GM23338 (cell line): Measurements from ENCODE around the gene CASQ1. TPM values are rescaled to one million over a fixed set of nuclear protein-coding genes. Genes with fewer than 3 reads are reported as not detected.

Experiments
- ATAC-seq: fragments of 200-7000 bp; cut with Tn5 transposase; 3 replicates; pipeline ENCODE4 v1.9.1; 2020
- DNase-seq: peaks from one replicate; pipeline ENCODE4 v3.0.0-alpha.2; 2015; ENCODE audit warnings: low spot score
- H2AFZ ChIP-seq: fragments of 200-600 bp; sonication (generic); 2 replicates; pipeline ENCODE4 v1.8.0; 2016; ENCODE audit warnings: antibody characterized with exemption, mild to moderate bottlenecking, moderate library complexity
- H3F3A ChIP-seq: fragments of 200-600 bp; sonication (generic); replicated peaks from 2 replicates; pipeline ENCODE4 v1.8.0; 2017; ENCODE audit warnings: antibody characterized with exemption, mixed run types, low read depth
- H3K27ac ChIP-seq: fragments of 200-600 bp; sonication (generic); 2 replicates; pipeline ENCODE4 v1.6.1; 2016; ENCODE audit warnings: low read depth
- H3K27me3 ChIP-seq: fragments of 200-600 bp; sonication (generic); 2 replicates; pipeline ENCODE4 v1.8.0; 2016; ENCODE audit warnings: mild to moderate bottlenecking, mixed run types, moderate library complexity; ENCODE audit not compliant: insufficient read depth
- H3K36me3 ChIP-seq: fragments of 200-600 bp; sonication (generic); 2 replicates; pipeline ENCODE4 v1.8.0; 2016; ENCODE audit warnings: mild to moderate bottlenecking; ENCODE audit not compliant: insufficient read depth
- H3K4me1 ChIP-seq: fragments of 200-600 bp; sonication (generic); 2 replicates; pipeline ENCODE4 v1.8.0; 2016; ENCODE audit warnings: mild to moderate bottlenecking, moderate library complexity; ENCODE audit not compliant: insufficient read depth
- H3K4me2 ChIP-seq: fragments of 200-600 bp; sonication (generic); 2 replicates; pipeline ENCODE4 v1.7.1; 2017; ENCODE audit warnings: mixed run types
- H3K4me3 ChIP-seq: fragments of 200-600 bp; sonication (generic); 2 replicates; pipeline ENCODE4 v1.6.1; 2016; ENCODE audit warnings: mixed run types
- H3K79me2 ChIP-seq: fragments of 200-600 bp; sonication (generic); replicated peaks from 2 replicates; pipeline ENCODE4 v1.8.0; 2017; ENCODE audit warnings: mild to moderate bottlenecking; ENCODE audit not compliant: insufficient read depth
- H3K9me2 ChIP-seq: fragments of 200-600 bp; sonication (generic); 2 replicates; pipeline ENCODE4 v1.8.0; 2017; ENCODE audit not compliant: insufficient read depth
- H4K20me1 ChIP-seq: fragments of 200-600 bp; sonication (generic); replicated peaks from 2 replicates; pipeline ENCODE4 v1.8.0; 2017; ENCODE audit warnings: mild to moderate bottlenecking; ENCODE audit not compliant: insufficient read depth
- H3K27ac Mint-ChIP-seq: 2 replicates; pipeline ENCODE4 v1.8.0; 2020; ENCODE audit warnings: inconsistent platforms, mild to moderate bottlenecking, moderate library complexity, mixed read lengths
- H3K27me3 Mint-ChIP-seq: 3 replicates; pipeline ENCODE4 v1.8.0; 2022; ENCODE audit warnings: low read depth, mild to moderate bottlenecking, moderate library complexity, mixed read lengths, inconsistent platforms; ENCODE audit not compliant: insufficient read depth, poor library complexity
- H3K36me3 Mint-ChIP-seq: 3 replicates; pipeline ENCODE4 v1.8.0; 2021; ENCODE audit warnings: low read depth, mild to moderate bottlenecking, inconsistent platforms, moderate library complexity, mixed read lengths
- H3K4me1 Mint-ChIP-seq: 3 replicates; pipeline ENCODE4 v1.8.0; 2020; ENCODE audit warnings: mild to moderate bottlenecking, inconsistent platforms, mixed read lengths
- H3K4me3 Mint-ChIP-seq: 3 replicates; pipeline ENCODE4 v1.8.0; 2021; ENCODE audit warnings: moderate library complexity, mild to moderate bottlenecking, inconsistent platforms, mixed read lengths
- H3K9me3 Mint-ChIP-seq: 3 replicates; pipeline ENCODE4 v1.8.0; 2020; ENCODE audit warnings: moderate library complexity, mild to moderate bottlenecking, inconsistent platforms, mixed read lengths
- CREB1 ChIP-seq: fragments of 250-450 bp; sonication (Bioruptor Pico); IDR thresholded peaks from 2 replicates; pipeline ENCODE4 v1.5.0; 2020; ENCODE audit warnings: low read depth, mild to moderate bottlenecking, moderate library complexity
- EZH2 ChIP-seq: fragments of 200-600 bp; sonication (generic); IDR thresholded peaks from one replicate; pipeline ENCODE4 v1.8.0; 2017; ENCODE audit warnings: antibody characterized with exemption, mild to moderate bottlenecking, low read depth; ENCODE audit not compliant: unreplicated experiment
- EZH2phosphoT487 ChIP-seq: fragments of 200-600 bp; sonication (generic); IDR thresholded peaks from one replicate; pipeline ENCODE4 v1.8.1; 2018; ENCODE audit warnings: antibody characterized with exemption; ENCODE audit not compliant: unreplicated experiment
- JUNB ChIP-seq: IDR thresholded peaks from one replicate; pipeline ENCODE4 v1.6.1; 2016; ENCODE audit warnings: antibody characterized with exemption; ENCODE audit not compliant: unreplicated experiment
- NANOG ChIP-seq: IDR thresholded peaks from 2 replicates; pipeline ENCODE4 v1.6.1; 2016; ENCODE audit warnings: antibody characterized with exemption, borderline replicate concordance
- POLR2AphosphoS5 ChIP-seq: IDR thresholded peaks from 2 replicates; pipeline ENCODE4 v1.6.1; 2016; ENCODE audit warnings: antibody characterized with exemption, low read depth
- STAT1 ChIP-seq: IDR thresholded peaks from one replicate; pipeline ENCODE4 v1.6.1; 2016; ENCODE audit warnings: antibody characterized with exemption; ENCODE audit not compliant: unreplicated experiment
- ZNF114 ChIP-seq: fragments of 250-450 bp; sonication (Bioruptor Pico); IDR thresholded peaks from 2 replicates; pipeline ENCODE4 v1.5.0; 2020; ENCODE audit warnings: mild to moderate bottlenecking, moderate library complexity
- ZNF331 ChIP-seq: fragments of 250-450 bp; sonication (Bioruptor Pico); IDR thresholded peaks from 2 replicates; pipeline ENCODE4 v1.5.0; 2020; ENCODE audit warnings: low read depth, mild to moderate bottlenecking, moderate library complexity
- polyA plus RNA-seq: library from polyadenylated mRNA; unstranded; fragments of >200 nt; fragmentation: Nextera tagmentation; extraction: Ambion mirVana; gene quantifications from 2 replicates; pipeline ENCODE4 v1.2.1, GENCODE V29; 2016
- total RNA-seq: library from RNA; depleted of rRNA; stranded (reverse); fragments of >200 nt; shearing (Covaris generic); gene quantifications from 2 replicates; pipeline ENCODE4 v1.2.3, GENCODE V29; 2014
- TF ChIP-seq, protein P1 (sequence below): IDR thresholded peaks from 2 replicates; pipeline ENCODE4 v1.6.1; 2016; ENCODE audit warnings: antibody characterized with exemption
- TF ChIP-seq, protein P2 (sequence below), 2 experiments: fragments of 200-600 bp in 1 of 2; sonication (generic) in 1 of 2; conservative IDR thresholded peaks; 2 replicates each; pipeline versions ENCODE4 v1.5.1 to v1.6.1; 2016 to 2017; ENCODE audit warnings: antibody characterized with exemption in 2 of 2, low read depth in 2 of 2, mild to moderate bottlenecking in 2 of 2, moderate library complexity in 1 of 2
- TF ChIP-seq, protein P3 (sequence below): IDR thresholded peaks from one replicate; pipeline ENCODE4 v1.6.1; 2018; ENCODE audit warnings: antibody characterized with exemption; ENCODE audit not compliant: unreplicated experiment
- TF ChIP-seq, protein P4 (sequence below): fragments of 250-450 bp; sonication (Bioruptor Pico); IDR thresholded peaks from 2 replicates; pipeline ENCODE4 v1.5.0; 2020; ENCODE audit warnings: mild to moderate bottlenecking, moderate library complexity

The CASQ1 gene
- total and polyA plus RNA-seq, 2 experiments from 2014 or later, result 1.1 to 2.8 TPM

DNA sequence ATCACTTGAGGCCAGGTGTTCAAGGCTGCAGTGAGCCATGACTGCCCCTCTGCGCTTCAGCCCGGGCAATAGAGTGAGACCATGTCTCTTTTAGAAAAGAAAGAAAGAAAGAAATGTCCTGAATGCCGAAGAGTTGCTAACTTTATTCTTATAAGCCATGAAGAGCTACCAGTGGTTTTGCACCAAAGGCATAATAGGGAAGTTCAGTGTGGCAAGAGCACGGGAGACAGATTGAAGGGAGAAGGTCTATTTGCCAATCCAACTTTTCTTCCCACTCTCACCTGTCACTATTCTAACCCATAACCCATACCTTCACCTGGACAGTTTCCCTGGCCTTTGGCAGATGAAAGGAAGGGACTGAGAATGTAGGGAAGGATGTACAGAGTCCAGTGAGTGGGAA is 10.4 kb downstream of the CASQ1 start:
- Histone ChIP-seq H3K27ac (no peak overlapping the region), H3K4me2 (no peak overlapping the region), H3K27me3 (no peaks in the 10 kb centered on the region), H3K36me3 (no peaks in the 10 kb centered on the region), H4K20me1 (peaks cover under 1% of the 10 kb centered on the region; the same call in 1 of the 2 replicates), H3K4me3 (no peak overlapping the region), H3F3A (no peaks in the 10 kb centered on the region), H3K4me1 (0 out of 2 replicates have a peak, but pooled peaks cover 9% of the 10 kb centered on the region), H3K79me2 (peaks cover 5% of the 10 kb centered on the region), H2AFZ (no peak overlapping the region), H3K9me2 (0 out of 2 replicates have a peak, but pooled peaks cover 8% of the 10 kb centered on the region)
- Mint-ChIP-seq H3K36me3 (no peaks in the 10 kb centered on the region), H3K4me1 (peaks cover 10% of the 10 kb centered on the region), H3K9me3 (no peaks in the 10 kb centered on the region; the same call in 2 of the 3 replicates), H3K27me3 (peaks cover 12% of the 10 kb centered on the region), H3K4me3 (no peak overlapping the region), H3K27ac (no peak overlapping the region)
- ATAC-seq (no peak), DNase-seq (no peak)
- TF ChIP-seq EZH2, result no peak
- TF ChIP-seq POLR2AphosphoS5, result no peak
- no peak for TF ChIP-seq ZNF114 (CRISPR knock-in tag)
- TF ChIP-seq, protein P1, sequence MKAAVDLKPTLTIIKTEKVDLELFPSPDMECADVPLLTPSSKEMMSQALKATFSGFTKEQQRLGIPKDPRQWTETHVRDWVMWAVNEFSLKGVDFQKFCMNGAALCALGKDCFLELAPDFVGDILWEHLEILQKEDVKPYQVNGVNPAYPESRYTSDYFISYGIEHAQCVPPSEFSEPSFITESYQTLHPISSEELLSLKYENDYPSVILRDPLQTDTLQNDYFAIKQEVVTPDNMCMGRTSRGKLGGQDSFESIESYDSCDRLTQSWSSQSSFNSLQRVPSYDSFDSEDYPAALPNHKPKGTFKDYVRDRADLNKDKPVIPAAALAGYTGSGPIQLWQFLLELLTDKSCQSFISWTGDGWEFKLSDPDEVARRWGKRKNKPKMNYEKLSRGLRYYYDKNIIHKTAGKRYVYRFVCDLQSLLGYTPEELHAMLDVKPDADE, result no peak
- TF ChIP-seq STAT1, result no peak
- no peak for TF ChIP-seq CREB1
- TF ChIP-seq, protein P2, sequence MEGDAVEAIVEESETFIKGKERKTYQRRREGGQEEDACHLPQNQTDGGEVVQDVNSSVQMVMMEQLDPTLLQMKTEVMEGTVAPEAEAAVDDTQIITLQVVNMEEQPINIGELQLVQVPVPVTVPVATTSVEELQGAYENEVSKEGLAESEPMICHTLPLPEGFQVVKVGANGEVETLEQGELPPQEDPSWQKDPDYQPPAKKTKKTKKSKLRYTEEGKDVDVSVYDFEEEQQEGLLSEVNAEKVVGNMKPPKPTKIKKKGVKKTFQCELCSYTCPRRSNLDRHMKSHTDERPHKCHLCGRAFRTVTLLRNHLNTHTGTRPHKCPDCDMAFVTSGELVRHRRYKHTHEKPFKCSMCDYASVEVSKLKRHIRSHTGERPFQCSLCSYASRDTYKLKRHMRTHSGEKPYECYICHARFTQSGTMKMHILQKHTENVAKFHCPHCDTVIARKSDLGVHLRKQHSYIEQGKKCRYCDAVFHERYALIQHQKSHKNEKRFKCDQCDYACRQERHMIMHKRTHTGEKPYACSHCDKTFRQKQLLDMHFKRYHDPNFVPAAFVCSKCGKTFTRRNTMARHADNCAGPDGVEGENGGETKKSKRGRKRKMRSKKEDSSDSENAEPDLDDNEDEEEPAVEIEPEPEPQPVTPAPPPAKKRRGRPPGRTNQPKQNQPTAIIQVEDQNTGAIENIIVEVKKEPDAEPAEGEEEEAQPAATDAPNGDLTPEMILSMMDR (conservative IDR thresholded peaks at IDR 0.05; ENCODE audit: low read depth in 2 of 2), result no peak
- TF ChIP-seq JUNB, result no peak
- no peak for TF ChIP-seq EZH2phosphoT487
- TF ChIP-seq, protein P3, sequence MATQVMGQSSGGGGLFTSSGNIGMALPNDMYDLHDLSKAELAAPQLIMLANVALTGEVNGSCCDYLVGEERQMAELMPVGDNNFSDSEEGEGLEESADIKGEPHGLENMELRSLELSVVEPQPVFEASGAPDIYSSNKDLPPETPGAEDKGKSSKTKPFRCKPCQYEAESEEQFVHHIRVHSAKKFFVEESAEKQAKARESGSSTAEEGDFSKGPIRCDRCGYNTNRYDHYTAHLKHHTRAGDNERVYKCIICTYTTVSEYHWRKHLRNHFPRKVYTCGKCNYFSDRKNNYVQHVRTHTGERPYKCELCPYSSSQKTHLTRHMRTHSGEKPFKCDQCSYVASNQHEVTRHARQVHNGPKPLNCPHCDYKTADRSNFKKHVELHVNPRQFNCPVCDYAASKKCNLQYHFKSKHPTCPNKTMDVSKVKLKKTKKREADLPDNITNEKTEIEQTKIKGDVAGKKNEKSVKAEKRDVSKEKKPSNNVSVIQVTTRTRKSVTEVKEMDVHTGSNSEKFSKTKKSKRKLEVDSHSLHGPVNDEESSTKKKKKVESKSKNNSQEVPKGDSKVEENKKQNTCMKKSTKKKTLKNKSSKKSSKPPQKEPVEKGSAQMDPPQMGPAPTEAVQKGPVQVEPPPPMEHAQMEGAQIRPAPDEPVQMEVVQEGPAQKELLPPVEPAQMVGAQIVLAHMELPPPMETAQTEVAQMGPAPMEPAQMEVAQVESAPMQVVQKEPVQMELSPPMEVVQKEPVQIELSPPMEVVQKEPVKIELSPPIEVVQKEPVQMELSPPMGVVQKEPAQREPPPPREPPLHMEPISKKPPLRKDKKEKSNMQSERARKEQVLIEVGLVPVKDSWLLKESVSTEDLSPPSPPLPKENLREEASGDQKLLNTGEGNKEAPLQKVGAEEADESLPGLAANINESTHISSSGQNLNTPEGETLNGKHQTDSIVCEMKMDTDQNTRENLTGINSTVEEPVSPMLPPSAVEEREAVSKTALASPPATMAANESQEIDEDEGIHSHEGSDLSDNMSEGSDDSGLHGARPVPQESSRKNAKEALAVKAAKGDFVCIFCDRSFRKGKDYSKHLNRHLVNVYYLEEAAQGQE, result no peak
- TF ChIP-seq, protein P4, sequence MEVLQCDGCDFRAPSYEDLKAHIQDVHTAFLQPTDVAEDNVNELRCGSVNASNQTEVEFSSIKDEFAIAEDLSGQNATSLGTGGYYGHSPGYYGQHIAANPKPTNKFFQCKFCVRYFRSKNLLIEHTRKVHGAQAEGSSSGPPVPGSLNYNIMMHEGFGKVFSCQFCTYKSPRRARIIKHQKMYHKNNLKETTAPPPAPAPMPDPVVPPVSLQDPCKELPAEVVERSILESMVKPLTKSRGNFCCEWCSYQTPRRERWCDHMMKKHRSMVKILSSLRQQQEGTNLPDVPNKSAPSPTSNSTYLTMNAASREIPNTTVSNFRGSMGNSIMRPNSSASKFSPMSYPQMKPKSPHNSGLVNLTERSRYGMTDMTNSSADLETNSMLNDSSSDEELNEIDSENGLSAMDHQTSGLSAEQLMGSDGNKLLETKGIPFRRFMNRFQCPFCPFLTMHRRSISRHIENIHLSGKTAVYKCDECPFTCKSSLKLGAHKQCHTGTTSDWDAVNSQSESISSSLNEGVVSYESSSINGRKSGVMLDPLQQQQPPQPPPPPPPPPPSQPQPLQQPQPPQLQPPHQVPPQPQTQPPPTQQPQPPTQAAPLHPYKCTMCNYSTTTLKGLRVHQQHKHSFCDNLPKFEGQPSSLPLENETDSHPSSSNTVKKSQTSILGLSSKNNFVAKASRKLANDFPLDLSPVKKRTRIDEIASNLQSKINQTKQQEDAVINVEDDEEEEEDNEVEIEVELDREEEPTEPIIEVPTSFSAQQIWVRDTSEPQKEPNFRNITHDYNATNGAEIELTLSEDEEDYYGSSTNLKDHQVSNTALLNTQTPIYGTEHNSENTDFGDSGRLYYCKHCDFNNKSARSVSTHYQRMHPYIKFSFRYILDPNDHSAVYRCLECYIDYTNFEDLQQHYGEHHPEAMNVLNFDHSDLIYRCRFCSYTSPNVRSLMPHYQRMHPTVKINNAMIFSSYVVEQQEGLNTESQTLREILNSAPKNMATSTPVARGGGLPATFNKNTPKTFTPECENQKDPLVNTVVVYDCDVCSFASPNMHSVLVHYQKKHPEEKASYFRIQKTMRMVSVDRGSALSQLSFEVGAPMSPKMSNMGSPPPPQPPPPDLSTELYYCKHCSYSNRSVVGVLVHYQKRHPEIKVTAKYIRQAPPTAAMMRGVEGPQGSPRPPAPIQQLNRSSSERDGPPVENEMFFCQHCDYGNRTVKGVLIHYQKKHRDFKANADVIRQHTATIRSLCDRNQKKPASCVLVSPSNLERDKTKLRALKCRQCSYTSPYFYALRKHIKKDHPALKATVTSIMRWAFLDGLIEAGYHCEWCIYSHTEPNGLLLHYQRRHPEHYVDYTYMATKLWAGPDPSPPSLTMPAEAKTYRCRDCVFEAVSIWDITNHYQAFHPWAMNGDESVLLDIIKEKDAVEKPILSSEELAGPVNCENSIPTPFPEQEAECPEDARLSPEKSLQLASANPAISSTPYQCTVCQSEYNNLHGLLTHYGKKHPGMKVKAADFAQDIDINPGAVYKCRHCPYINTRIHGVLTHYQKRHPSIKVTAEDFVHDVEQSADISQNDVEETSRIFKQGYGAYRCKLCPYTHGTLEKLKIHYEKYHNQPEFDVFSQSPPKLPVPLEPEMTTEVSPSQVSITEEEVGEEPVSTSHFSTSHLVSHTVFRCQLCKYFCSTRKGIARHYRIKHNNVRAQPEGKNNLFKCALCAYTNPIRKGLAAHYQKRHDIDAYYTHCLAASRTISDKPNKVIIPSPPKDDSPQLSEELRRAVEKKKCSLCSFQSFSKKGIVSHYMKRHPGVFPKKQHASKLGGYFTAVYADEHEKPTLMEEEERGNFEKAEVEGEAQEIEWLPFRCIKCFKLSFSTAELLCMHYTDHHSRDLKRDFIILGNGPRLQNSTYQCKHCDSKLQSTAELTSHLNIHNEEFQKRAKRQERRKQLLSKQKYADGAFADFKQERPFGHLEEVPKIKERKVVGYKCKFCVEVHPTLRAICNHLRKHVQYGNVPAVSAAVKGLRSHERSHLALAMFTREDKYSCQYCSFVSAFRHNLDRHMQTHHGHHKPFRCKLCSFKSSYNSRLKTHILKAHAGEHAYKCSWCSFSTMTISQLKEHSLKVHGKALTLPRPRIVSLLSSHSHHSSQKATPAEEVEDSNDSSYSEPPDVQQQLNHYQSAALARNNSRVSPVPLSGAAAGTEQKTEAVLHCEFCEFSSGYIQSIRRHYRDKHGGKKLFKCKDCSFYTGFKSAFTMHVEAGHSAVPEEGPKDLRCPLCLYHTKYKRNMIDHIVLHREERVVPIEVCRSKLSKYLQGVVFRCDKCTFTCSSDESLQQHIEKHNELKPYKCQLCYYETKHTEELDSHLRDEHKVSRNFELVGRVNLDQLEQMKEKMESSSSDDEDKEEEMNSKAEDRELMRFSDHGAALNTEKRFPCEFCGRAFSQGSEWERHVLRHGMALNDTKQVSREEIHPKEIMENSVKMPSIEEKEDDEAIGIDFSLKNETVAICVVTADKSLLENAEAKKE (CRISPR knock-in tag), result no peak
- TF ChIP-seq NANOG, result no peak
- no peak for TF ChIP-seq ZNF331 (CRISPR knock-in tag)
